HG02610 (cell line): Measurements from ENCODE around the gene GTF2IRD1.

ENCODE experiments used
- ATAC-seq: cut with Tn5 transposase; IDR thresholded peaks from one replicate; pipeline ENCODE4 v1.9.1; 2021; ENCODE audit warnings: mild to moderate bottlenecking, moderate library complexity; ENCODE audit not compliant: unreplicated experiment

GTF2IRD1 gene

DNA sequence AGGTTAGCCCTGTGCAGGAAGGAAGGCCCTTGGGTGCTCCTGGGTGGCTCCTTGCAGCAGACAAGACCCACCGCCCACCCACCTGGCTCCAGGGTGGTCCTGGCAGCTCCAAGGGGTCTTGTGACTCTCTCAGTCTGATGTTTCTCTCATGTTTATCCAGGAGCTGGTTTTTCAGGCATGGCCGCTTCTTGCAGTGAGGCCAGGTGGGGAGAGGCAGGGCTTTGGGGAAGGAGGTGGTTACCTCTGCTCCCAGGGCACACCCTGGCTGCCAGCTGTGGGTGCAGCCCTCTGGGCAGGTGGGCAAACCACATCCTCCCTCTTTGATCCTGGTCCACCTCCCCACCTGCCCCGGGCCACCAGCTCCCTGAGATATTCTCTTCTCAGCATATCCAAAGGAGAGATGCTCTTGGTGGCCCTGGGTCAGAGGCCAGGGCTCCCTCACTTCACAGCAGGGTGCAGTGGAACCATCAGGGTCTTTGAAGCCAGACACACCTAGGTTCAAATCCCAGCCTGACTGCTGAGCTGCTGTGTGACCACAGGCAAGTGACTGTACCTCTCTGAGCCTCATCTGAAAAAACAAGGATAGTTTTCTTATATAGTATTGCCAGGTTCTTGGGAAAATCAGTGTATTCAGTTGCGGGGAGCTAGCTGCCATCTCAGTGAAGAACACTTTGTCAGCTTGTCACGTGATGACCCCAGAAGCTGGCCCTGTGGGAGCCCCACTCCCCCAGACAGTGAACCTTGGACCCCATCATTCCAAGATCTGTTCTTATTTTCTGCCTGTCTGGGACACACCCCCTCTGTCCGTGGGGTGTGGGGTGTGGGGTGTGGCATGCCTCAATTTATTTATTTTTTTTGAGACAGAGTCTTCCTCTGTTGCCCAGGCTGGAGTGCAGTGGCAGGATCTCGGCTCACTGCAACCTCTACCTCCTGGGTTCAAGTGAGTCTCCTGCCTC, 11.5 kb downstream of the GTF2IRD1 start:
- no peak for ATAC-seq

DNA sequence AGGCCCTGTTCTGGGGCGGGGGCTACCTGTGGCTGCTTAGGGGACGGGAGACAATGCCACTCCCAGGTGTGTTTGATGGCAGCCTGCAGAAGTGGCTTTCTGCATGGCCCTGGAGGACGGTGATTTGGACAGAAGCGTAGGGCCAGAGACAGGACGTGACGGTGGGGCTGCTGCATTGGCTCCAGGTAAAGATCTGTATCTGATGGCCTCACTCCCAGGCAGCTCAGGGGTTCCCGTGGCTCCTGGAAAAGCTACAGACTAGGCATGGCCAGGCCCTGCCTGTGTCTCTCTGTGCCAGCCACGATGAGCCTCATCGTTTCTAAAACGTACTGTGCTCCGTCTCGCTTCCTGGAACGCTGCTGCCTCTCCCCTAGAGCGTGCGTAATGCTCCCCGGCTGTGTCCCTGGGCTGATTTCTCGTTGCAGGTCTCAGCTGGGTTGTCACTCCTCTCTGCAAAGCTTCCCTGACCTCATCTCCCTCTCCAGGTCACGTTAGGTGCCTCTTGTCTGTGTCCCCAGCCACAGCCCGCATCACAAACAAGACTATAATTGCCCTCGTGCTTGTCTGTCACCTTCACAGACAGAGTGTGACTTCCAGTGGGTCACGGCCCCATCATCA, 12.6 kb downstream of the GTF2IRD1 start:
- ATAC-seq: no peak

DNA sequence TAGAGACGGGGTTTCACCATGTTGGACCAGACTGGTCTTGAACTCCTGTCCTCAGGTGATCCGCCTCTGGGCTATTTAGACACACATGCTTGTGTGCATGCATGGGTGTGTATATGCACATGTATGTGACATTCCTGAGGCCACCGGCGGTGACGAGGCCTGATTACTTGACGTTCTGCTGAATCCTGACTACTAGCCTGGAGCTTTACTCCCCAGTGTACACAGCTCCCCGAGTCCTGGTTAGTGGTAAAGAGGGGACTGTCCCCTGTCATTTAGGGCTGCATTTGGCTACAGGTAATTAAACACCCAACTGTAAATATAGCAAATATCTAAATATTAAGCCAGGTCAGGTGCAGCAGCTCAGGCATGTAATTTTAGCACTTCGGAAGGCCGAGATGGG, 14.2 kb downstream of the GTF2IRD1 start:
- no peak for ATAC-seq

- ATAC-seq: no peak
These were observed 16.8 kb downstream of the GTF2IRD1 start for GRCh38 chr7:74470504-74470903.

DNA sequence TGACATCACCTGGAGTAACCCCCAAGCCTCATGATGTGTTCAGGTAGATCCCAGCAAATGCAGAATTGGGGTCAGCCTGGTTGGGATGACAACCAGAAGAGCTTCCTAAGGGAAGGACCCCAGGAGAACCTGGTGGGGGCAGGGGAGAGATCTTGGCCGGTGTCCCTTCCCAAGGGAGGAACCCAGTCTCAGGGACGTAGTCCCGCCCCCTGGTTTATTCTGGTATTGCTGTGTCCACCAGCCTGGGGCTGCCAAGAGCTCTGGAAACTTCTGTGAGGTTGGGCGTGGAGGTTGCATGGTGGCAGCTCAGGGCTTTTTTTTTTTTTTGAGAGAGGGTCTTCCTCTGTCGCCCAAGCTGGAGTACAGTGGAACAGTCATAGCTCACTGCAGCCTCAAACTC, 19.4 kb downstream of the GTF2IRD1 start:
- no peak for ATAC-seq

DNA sequence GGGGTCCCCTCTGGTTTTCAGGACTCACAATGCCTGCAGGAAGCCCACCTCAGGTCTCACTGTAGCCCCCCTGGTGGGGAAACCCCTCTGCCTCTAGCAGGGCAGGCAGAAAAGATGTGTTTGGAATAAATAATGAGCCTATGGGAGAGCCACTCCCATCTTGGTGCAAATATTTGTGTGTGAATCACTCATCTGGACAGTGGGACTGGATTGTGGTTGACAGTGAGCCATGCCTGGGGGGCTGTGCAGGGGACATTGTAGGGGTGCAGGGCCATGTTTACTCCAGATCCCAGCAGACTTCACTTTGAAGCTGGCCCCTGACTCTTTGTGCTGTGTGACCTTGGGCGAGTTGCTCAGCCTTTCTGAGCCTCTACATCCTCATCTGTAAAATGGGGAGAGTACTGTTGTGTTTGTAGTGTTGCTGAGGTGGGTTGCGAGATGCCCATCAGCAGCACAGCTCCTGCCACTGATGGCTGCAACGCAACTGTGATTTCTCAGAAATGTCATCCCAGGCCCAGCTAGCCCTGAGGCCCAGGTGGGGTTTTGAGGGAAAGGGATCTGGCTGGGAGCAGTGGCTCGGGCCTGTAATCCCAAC, 20.7 kb downstream of the GTF2IRD1 start:
- ATAC-seq: no peak

- ATAC-seq: no peak
These were observed 21.7 kb downstream of the GTF2IRD1 start for GRCh38 chr7:74475243-74475986.

GRCh38 chr7:74475987-74476350, 22.3 kb downstream of the GTF2IRD1 start:
- no peak for ATAC-seq

DNA sequence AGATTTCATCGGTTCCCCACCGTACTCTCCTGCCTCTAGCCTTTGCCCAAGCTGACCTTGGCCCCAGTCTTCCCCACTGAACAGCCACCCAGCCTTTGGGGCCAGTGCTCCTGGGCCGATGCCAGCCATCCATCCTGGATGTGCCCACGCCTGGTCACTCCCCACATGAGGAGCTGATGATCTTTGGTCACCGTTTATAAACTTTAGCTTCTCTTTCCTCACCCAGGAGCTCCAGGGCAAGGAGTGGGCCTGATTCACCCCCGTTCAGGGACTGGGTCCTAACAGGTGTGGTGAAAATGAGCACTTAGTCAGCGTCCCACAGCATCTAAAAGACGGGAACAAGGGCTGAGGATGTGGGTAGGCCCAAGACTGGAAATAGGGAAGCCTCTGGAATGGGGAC, 22.9 kb downstream of the GTF2IRD1 start:
- no peak for ATAC-seq

- no peak for ATAC-seq
These were observed 25.0 kb downstream of the GTF2IRD1 start for GRCh38 chr7:74478671-74479065.

GRCh38 chr7:74479066-74479781, 25.5 kb downstream of the GTF2IRD1 start:
- no peak for ATAC-seq

- no peak for ATAC-seq
These were observed 26.5 kb downstream of the GTF2IRD1 start for GRCh38 chr7:74479961-74480829.

- ATAC-seq: no peak
These were observed 27.2 kb downstream of the GTF2IRD1 start for GRCh38 chr7:74480861-74481417.

DNA sequence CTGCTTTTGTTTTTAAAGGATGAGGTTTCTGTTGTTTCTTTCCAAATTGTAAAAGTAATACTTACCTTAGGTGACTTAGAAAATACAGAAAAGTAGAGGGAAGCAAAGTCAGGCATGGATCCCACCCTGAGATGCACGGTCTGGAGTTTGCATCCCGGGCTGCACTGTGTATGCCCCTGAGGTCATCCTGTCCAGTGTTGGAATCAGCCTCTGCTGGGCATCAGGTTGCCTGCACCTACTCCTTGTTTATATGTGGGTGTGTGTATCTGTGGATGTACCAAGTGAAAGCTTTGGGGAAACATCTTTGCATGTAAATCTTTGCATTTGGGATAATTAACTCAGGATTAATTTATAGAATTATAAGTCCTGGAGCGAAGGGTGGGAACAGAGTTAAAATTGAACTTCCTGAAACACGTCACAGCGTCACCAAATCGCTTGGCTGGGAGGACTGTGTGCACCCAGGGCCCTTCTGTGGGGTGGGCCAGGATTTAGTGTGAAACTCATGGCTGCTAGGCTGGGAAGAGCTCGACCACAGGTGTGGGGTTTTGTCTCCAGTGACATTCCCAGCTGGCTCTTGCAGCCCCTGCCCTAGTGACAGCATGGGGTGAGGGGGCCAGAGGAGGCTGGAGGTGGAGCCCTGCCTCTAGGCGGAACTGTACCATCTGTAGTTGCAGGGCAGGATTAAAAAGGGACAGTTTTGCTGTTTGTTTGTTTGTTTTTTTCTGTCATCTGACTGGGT, 27.9 kb downstream of the GTF2IRD1 start:
- ATAC-seq: no peak

- no peak for ATAC-seq
These were observed 28.4 kb downstream of the GTF2IRD1 start for GRCh38 chr7:74482197-74482467.

DNA sequence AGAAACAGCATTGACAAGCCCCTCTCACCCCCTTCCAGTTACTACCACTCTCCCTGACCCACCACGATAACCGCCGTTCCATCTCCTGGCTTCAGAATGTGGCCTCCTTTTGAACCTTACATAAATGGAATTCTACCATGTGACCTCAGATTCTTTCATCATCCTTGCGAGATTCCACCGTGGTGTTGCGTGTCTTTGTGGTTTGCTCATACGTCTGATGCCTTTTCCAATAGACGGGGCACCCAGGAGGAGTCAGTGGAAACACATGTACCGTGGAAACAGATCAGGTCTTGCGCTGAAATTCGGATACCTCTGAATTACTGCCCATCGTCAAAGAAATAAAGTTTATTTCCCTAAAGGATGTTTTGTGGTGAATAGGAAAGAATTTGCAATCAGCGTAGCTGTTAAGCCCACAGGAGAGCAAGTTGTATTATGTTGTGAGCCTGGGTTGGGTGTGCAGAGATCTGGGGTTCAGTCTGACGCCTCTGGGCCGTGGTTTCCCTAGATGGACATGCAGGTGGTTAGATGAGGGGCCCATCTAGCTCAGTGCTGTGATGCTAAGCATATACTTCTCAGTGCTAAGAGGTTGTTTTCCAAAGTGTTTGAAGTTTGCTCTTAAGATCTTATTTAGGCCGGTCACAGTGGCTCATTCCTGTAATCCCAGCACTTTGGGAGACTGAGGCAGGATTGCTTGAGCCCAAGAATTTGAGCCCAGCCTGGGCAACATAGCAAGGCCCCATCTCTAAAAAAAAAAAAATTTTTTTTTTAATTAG, 29.1 kb downstream of the GTF2IRD1 start:
- ATAC-seq: no peak

- ATAC-seq: no peak
These were observed 30.0 kb downstream of the GTF2IRD1 start for GRCh38 chr7:74483402-74484336.
